ENCODE results near the gene CDC40.

DNA sequence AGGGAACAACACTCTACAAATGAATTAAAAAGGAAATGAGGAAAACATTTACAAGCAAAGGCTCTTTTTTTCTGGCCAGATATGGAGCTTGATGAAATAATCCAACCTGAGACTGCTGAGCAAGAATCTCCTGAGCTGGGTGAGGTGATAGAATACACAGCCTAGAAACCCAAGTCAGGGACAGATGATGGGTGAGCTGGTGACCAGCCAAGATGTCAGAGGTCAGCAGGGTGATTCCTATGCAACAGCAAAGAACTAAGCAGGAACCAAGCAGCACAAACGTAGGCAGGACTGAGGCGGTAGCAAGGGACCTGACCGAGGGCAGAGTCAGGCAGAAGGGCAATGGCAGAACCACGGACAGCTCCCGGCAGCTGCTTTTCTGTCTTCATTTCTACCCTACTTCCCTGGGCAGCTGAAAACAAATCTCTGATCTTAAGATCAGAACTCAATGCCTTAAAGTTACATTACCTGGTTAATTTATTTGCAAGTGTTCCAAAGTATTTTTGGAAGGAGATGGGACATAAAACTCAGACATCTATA is 75.1 kb downstream of the CDC40 start:
- TF ChIP-seq POLR2A (IDR thresholded peaks at IDR 0.05), result no peak
- TF ChIP-seq, protein P1, sequence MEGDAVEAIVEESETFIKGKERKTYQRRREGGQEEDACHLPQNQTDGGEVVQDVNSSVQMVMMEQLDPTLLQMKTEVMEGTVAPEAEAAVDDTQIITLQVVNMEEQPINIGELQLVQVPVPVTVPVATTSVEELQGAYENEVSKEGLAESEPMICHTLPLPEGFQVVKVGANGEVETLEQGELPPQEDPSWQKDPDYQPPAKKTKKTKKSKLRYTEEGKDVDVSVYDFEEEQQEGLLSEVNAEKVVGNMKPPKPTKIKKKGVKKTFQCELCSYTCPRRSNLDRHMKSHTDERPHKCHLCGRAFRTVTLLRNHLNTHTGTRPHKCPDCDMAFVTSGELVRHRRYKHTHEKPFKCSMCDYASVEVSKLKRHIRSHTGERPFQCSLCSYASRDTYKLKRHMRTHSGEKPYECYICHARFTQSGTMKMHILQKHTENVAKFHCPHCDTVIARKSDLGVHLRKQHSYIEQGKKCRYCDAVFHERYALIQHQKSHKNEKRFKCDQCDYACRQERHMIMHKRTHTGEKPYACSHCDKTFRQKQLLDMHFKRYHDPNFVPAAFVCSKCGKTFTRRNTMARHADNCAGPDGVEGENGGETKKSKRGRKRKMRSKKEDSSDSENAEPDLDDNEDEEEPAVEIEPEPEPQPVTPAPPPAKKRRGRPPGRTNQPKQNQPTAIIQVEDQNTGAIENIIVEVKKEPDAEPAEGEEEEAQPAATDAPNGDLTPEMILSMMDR (IDR thresholded peaks at IDR 0.05), result no peak
- no peak for TF ChIP-seq EP300 (IDR thresholded peaks at IDR 0.05)
- no peak for TF ChIP-seq POLR2AphosphoS5 (IDR thresholded peaks at IDR 0.05)

All from gastroesophageal sphincter (tissue), 3 donors.